Measurements from ENCODE around the gene SHANK2. TPM values are rescaled to one million over a fixed set of nuclear protein-coding genes. Genes with fewer than 3 reads are reported as not detected.

Gene SHANK2
- total RNA-seq: 10 to 100 TPM; 22.3 to 49.6 TPM
- polyA plus RNA-seq (2013, experiment 1 of 2): 6.4 TPM
- polyA plus RNA-seq (2013, experiment 2 of 2): 7.0 TPM
- long read RNA-seq, experiment 1, full-length matches to known transcripts: 4 of 6 reads
- long read RNA-seq, experiment 1, partial matches to known transcripts: 1 of 6 reads
- long read RNA-seq, experiment 1, other reads (novel, unspliced or antisense): 1 of 6 reads
- long read RNA-seq, experiment 2, full-length matches to known transcripts: 5 of 16 reads
- long read RNA-seq, experiment 2, partial matches to known transcripts: 1 of 16 reads
- long read RNA-seq, experiment 2, other reads (novel, unspliced or antisense): 10 of 16 reads
- long read RNA-seq, experiment 3, full-length matches to known transcripts: 2 of 16 reads
- long read RNA-seq, experiment 3, partial matches to known transcripts: 2 of 16 reads
- long read RNA-seq, experiment 3, other reads (novel, unspliced or antisense): 12 of 16 reads
- long read RNA-seq, experiment 4: 0 reads

GRCh38 chr11:71252269-71252769, at the start of gene SHANK2:
TSS of gene SHANK2 (minus strand) at chr11:71252577. CDS start at chr11:71147326, 105,251 bp downstream.
- peak; percentile 81 for DNase-seq
- Histone ChIP-seq H3K4me1 (ENCODE audit: control insufficient read depth, insufficient read depth, low read length) (peaks cover 4% of the 10 kb centered on the region), H3K9me3 (ENCODE audit: control insufficient read depth, low read length) (no peaks in the 10 kb centered on the region), H3K9ac (ENCODE audit: extremely low read depth, low read length, poor library complexity, severe bottlenecking) (peak within 1 kb of the TSS; percentile 55), H3K27ac (ENCODE audit: low read depth, low read length) (no peak within 1 kb of the TSS), H3K4me3 (ENCODE audit: low read length) (peak within 1 kb of the TSS; percentile 81), H3K36me3 (ENCODE audit: control insufficient read depth, insufficient read depth, low read length) (no peaks in the 10 kb centered on the region), H3K27me3 (ENCODE audit: control insufficient read depth, insufficient read depth, low read length, poor library complexity, severe bottlenecking) (peaks cover 65% of the 10 kb centered on the region)
- Mint-ChIP-seq H3K27ac (peak within 1 kb of the TSS; percentile 78), H3K9me3 (no peaks in the 10 kb centered on the region), H3K4me3 (peak within 1 kb of the TSS; percentile 75), H3K27me3 (ENCODE audit: insufficient read depth) (peaks cover 23% of the 10 kb centered on the region), H3K4me1 (peaks cover 41% of the 10 kb centered on the region), H3K36me3 (ENCODE audit: low read depth) (no peaks in the 10 kb centered on the region)
- 0 to 1% methylated on average over 18 to 62 of the region's 70 CpGs for WGBS, 2 experiments (ENCODE audit: insufficient coverage in 1 of 2, insufficient read length in 1 of 2)
- TF ChIP-seq, protein P1, sequence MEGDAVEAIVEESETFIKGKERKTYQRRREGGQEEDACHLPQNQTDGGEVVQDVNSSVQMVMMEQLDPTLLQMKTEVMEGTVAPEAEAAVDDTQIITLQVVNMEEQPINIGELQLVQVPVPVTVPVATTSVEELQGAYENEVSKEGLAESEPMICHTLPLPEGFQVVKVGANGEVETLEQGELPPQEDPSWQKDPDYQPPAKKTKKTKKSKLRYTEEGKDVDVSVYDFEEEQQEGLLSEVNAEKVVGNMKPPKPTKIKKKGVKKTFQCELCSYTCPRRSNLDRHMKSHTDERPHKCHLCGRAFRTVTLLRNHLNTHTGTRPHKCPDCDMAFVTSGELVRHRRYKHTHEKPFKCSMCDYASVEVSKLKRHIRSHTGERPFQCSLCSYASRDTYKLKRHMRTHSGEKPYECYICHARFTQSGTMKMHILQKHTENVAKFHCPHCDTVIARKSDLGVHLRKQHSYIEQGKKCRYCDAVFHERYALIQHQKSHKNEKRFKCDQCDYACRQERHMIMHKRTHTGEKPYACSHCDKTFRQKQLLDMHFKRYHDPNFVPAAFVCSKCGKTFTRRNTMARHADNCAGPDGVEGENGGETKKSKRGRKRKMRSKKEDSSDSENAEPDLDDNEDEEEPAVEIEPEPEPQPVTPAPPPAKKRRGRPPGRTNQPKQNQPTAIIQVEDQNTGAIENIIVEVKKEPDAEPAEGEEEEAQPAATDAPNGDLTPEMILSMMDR (conservative IDR thresholded peaks at IDR 0.05): no peak

- DNase-seq: peak; percentile 34
- peaks cover 9% of the 10 kb centered on the region for H3K27me3 Mint-ChIP-seq (ENCODE audit: insufficient read depth)
- Histone ChIP-seq H3K36me3 (ENCODE audit: control insufficient read depth, insufficient read depth, low read length) (no peaks in the 10 kb centered on the region), H3K4me3 (ENCODE audit: low read length) (no peak overlapping the region), H3K4me1 (ENCODE audit: control insufficient read depth, insufficient read depth, low read length) (no peaks in the 10 kb centered on the region), H3K9me3 (ENCODE audit: control insufficient read depth, low read length) (no peaks in the 10 kb centered on the region), H3K27me3 (ENCODE audit: control insufficient read depth, insufficient read depth, low read length, poor library complexity, severe bottlenecking) (no peaks in the 10 kb centered on the region), H3K9ac (ENCODE audit: extremely low read depth, low read length, poor library complexity, severe bottlenecking) (no peak overlapping the region), H3K27ac (ENCODE audit: low read depth, low read length) (no peak overlapping the region)
- 84 to 86% methylated on average over 14 to 17 of the region's 17 CpGs for WGBS, 2 experiments (ENCODE audit: insufficient coverage in 1 of 2, insufficient read length in 1 of 2)
- H3K27ac Mint-ChIP-seq: no peak overlapping the region
- H3K9me3 Mint-ChIP-seq: no peaks in the 10 kb centered on the region
- no peaks in the 10 kb centered on the region for H3K36me3 Mint-ChIP-seq (ENCODE audit: low read depth)
- H3K4me3 Mint-ChIP-seq: no peak overlapping the region
- TF ChIP-seq, protein P1 (conservative IDR thresholded peaks at IDR 0.05): no peak
- H3K4me1 Mint-ChIP-seq: no peaks in the 10 kb centered on the region
Measured at GRCh38 chr11:71301858-71302533, 49.6 kb upstream of the SHANK2 start.

GRCh38 chr11:71301046-71301857, 48.9 kb upstream of the SHANK2 start:
- peaks cover 3% of the 10 kb centered on the region for H3K9me3 Mint-ChIP-seq
- no peaks in the 10 kb centered on the region for H3K9me3 ChIP-seq (ENCODE audit: control insufficient read depth, low read length)
- no peaks in the 10 kb centered on the region for H3K36me3 ChIP-seq (ENCODE audit: control insufficient read depth, insufficient read depth, low read length)
- H3K4me1 ChIP-seq (ENCODE audit: control insufficient read depth, insufficient read depth, low read length): no peaks in the 10 kb centered on the region
- TF ChIP-seq, protein P1 (conservative IDR thresholded peaks at IDR 0.05): no peak
- H3K27me3 Mint-ChIP-seq (ENCODE audit: insufficient read depth): peaks cover 9% of the 10 kb centered on the region
- H3K27me3 ChIP-seq (ENCODE audit: control insufficient read depth, insufficient read depth, low read length, poor library complexity, severe bottlenecking): no peaks in the 10 kb centered on the region
- no peak overlapping the region for H3K27ac Mint-ChIP-seq
- no peaks in the 10 kb centered on the region for H3K36me3 Mint-ChIP-seq (ENCODE audit: low read depth)
- no peak overlapping the region for H3K9ac ChIP-seq (ENCODE audit: extremely low read depth, low read length, poor library complexity, severe bottlenecking)
- no peaks in the 10 kb centered on the region for H3K4me1 Mint-ChIP-seq
- no peak overlapping the region for H3K4me3 Mint-ChIP-seq
- peak; percentile 39 for DNase-seq
- 90 to 95% methylated on average over 13 to 19 of the region's 19 CpGs for WGBS, 2 experiments (ENCODE audit: insufficient coverage in 1 of 2, insufficient read length in 1 of 2)
- no peak overlapping the region for H3K4me3 ChIP-seq (ENCODE audit: low read length)
- no peak overlapping the region for H3K27ac ChIP-seq (ENCODE audit: low read depth, low read length)
